ENCODE data around the gene C16orf82. TPM values are rescaled to one million over a fixed set of nuclear protein-coding genes. Genes with fewer than 3 reads are reported as not detected.

Gene C16orf82
- total RNA-seq, 1 donor: not detected

DNA sequence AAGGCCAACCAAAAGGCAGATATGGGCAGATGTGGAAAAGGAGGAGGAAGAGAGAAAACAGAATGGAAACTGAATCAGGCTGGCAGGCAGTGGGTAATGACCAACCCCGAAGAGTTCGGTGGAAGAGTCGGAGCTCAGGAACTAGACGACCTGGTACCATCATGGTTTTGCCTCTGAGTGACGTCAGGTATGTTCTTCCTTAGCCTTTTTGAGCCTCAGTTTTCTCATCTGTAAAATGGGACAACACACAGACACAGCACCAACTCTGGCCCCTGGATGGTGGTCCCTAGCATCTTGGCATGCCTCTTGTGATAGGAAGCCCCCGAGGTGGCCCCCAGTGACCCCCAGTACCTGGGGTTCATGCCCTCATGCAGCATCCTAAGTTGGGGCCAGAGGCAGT, 37.2 kb upstream of the C16orf82 start:
- H3K4me3 ChIP-seq (ENCODE audit: low read depth, low read length): no peak overlapping the region
- TF ChIP-seq, protein P1, sequence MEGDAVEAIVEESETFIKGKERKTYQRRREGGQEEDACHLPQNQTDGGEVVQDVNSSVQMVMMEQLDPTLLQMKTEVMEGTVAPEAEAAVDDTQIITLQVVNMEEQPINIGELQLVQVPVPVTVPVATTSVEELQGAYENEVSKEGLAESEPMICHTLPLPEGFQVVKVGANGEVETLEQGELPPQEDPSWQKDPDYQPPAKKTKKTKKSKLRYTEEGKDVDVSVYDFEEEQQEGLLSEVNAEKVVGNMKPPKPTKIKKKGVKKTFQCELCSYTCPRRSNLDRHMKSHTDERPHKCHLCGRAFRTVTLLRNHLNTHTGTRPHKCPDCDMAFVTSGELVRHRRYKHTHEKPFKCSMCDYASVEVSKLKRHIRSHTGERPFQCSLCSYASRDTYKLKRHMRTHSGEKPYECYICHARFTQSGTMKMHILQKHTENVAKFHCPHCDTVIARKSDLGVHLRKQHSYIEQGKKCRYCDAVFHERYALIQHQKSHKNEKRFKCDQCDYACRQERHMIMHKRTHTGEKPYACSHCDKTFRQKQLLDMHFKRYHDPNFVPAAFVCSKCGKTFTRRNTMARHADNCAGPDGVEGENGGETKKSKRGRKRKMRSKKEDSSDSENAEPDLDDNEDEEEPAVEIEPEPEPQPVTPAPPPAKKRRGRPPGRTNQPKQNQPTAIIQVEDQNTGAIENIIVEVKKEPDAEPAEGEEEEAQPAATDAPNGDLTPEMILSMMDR (IDR thresholded peaks at IDR 0.05; ENCODE audit: insufficient read depth, low read depth, low read length): no peak
- DNase-seq (ENCODE audit: low read depth): no peak

DNA sequence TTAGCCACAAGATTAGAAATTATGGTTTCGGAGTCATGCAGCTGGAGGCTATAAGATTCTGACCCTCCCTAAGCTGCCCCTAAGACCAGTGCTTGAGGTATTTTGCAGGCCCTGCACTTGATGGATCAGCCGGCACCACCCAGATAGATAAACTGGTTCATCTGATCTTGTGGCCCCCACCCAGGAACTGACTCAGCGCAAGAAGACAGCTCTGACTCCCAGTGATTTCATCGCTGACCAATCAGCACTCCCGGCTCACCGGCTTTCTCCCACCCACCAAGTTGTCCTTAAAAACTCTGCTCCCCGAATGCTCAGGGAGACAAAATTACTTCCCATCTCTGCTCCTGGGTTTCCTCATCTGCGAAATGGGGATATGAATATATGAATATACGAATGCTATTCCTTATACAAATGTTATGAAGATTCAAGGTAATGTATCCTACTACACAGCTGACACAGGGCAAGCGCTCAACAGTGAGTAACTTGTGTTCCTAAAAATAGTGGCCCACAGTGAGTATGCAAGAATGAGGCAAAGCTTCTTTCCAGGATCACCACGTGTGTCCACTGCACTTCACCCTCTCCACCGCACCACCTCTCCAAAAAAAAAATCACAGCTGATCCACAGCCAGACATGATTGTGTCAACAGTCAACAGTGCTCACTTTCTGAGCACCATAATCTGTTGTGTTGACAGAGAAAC, 33.3 kb upstream of the C16orf82 start:
- TF ChIP-seq, protein P1 (IDR thresholded peaks at IDR 0.05; ENCODE audit: insufficient read depth, low read depth, low read length): no peak
- H3K4me3 ChIP-seq (ENCODE audit: low read depth, low read length): no peak overlapping the region
- DNase-seq (ENCODE audit: low read depth): no peak

GRCh38 chr16:27040732-27041131, 26.0 kb upstream of the C16orf82 start:
- no peak for DNase-seq (ENCODE audit: low read depth)
- TF ChIP-seq, protein P1 (IDR thresholded peaks at IDR 0.05; ENCODE audit: insufficient read depth, low read depth, low read length): no peak
- H3K4me3 ChIP-seq (ENCODE audit: low read depth, low read length): no peak overlapping the region

DNA sequence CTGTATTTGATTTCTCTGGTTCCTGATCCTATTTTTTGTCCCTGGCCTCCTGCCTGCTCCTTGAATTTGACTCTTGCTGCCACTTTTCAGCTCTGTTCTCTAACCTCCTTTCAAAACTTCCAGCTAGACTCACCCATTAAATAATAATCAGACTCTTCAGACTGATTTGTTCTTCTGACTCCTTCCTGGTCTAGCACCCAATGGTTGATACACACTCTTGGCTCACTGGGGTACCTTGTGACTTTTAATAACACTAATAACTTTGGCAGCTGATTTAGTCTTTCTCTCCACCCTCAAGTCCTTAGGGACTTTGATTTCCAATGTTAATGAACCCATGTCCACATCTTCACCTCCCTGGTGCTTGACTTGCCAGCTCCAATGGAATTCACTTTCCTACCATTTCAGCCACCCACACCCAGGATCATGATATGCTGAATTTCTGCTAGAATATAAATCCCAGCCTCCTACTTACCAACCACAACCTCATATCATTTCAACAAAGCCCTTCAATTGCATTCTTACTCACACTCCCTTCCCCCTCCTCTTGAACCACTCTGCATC, 19.7 kb upstream of the C16orf82 start:
- H3K4me3 ChIP-seq (ENCODE audit: low read depth, low read length): no peak overlapping the region
- TF ChIP-seq, protein P1 (IDR thresholded peaks at IDR 0.05; ENCODE audit: insufficient read depth, low read depth, low read length): no peak
- no peak for DNase-seq (ENCODE audit: low read depth)

GRCh38 chr16:27048316-27048715, 18.4 kb upstream of the C16orf82 start:
- TF ChIP-seq, protein P1 (IDR thresholded peaks at IDR 0.05; ENCODE audit: insufficient read depth, low read depth, low read length): no peak
- DNase-seq (ENCODE audit: low read depth): no peak
- no peak overlapping the region for H3K4me3 ChIP-seq (ENCODE audit: low read depth, low read length)

DNA sequence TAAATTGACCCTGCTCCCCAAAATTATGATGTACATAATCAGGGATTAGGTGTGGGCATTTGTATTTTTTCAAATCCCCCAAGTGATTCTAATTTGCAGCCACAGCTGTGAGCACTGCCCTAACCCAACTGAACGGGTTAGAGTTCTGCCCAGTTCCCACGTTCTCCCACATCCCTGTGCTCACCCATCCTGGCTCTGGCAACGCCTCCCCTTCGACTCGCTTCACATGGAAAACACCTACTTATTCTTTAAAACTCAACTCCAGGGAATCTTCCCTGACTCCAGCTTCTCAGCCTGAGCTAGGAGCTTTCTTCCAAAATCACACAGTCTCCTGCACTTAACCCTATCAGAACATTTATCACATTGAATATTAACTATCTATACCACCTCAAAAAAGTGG, 17.6 kb upstream of the C16orf82 start:
- no peak overlapping the region for H3K4me3 ChIP-seq (ENCODE audit: low read depth, low read length)
- TF ChIP-seq, protein P1 (IDR thresholded peaks at IDR 0.05; ENCODE audit: insufficient read depth, low read depth, low read length): no peak
- DNase-seq (ENCODE audit: low read depth): no peak

Measured in fibroblast of villous mesenchyme (primary cell).